ENCODE measurements around the gene IFNA7.
"Not testable (repeated sequence)": the region's sequence is repeated elsewhere in the genome, so short reads cannot be mapped to it uniquely, and the experiment has no call there.

Gene IFNA7

GRCh38 chr9:21202105-21202504, at the start of gene IFNA7:
IFNA7 (minus strand) TSS chr9:21202205; CDS start chr9:21202165, 40 bp downstream.
- not testable (repeated sequence) for H3K27ac ChIP-seq (ENCODE audit: low read length); H3K9ac ChIP-seq (ENCODE audit: low read length); H3K4me1 ChIP-seq (ENCODE audit: control insufficient read depth, low read depth, low read length); H3K36me3 ChIP-seq (ENCODE audit: control insufficient read depth, low read depth, low read length); H3K4me3 ChIP-seq (ENCODE audit: low read length); H3K9me3 ChIP-seq (ENCODE audit: control insufficient read depth, low read depth, low read length); H3K27me3 ChIP-seq (ENCODE audit: control insufficient read depth, insufficient read depth, low read length)

- Histone ChIP-seq H3K27ac (ENCODE audit: low read length) (no peak overlapping the region), H3K27me3 (ENCODE audit: control insufficient read depth, insufficient read depth, low read length) (no peaks in the 10 kb centered on the region), H3K4me1 (ENCODE audit: control insufficient read depth, low read depth, low read length) (peaks cover 7% of the 10 kb centered on the region), H3K9me3 (ENCODE audit: control insufficient read depth, low read depth, low read length) (no peaks in the 10 kb centered on the region), H3K4me3 (ENCODE audit: low read length) (no peak overlapping the region), H3K36me3 (ENCODE audit: control insufficient read depth, low read depth, low read length) (no peaks in the 10 kb centered on the region), H3K9ac (ENCODE audit: low read length) (no peak overlapping the region)
These were observed 49.6 kb upstream of the IFNA7 start for GRCh38 chr9:21251638-21252037.

- Histone ChIP-seq H3K4me3 (ENCODE audit: low read length) (no peak overlapping the region), H3K36me3 (ENCODE audit: control insufficient read depth, low read depth, low read length) (no peaks in the 10 kb centered on the region), H3K9ac (ENCODE audit: low read length) (no peak overlapping the region), H3K4me1 (ENCODE audit: control insufficient read depth, low read depth, low read length) (peaks cover 7% of the 10 kb centered on the region), H3K9me3 (ENCODE audit: control insufficient read depth, low read depth, low read length) (no peaks in the 10 kb centered on the region), H3K27ac (ENCODE audit: low read length) (no peak overlapping the region), H3K27me3 (ENCODE audit: control insufficient read depth, insufficient read depth, low read length) (no peaks in the 10 kb centered on the region)
These were observed 49.2 kb upstream of the IFNA7 start for GRCh38 chr9:21251190-21251589.

GRCh38 chr9:21244836-21245235, 42.8 kb upstream of the IFNA7 start:
- no peaks in the 10 kb centered on the region for H3K27me3 ChIP-seq (ENCODE audit: control insufficient read depth, insufficient read depth, low read length)
- no peaks in the 10 kb centered on the region for H3K4me1 ChIP-seq (ENCODE audit: control insufficient read depth, low read depth, low read length)
- no peak overlapping the region for H3K9ac ChIP-seq (ENCODE audit: low read length)

GRCh38 chr9:21239911-21240310, 37.9 kb upstream of the IFNA7 start, which contains the start of gene IFNA14:
IFNA14 (minus strand) TSS chr9:21240005; CDS start chr9:21239935, 70 bp downstream.
- no peaks in the 10 kb centered on the region for H3K4me1 ChIP-seq (ENCODE audit: control insufficient read depth, low read depth, low read length)
- H3K27me3 ChIP-seq (ENCODE audit: control insufficient read depth, insufficient read depth, low read length): no peaks in the 10 kb centered on the region
- no peak within 1 kb of the TSS for H3K4me3 ChIP-seq (ENCODE audit: low read length)
- no peak within 1 kb of the TSS for H3K9ac ChIP-seq (ENCODE audit: low read length)
- H3K9me3 ChIP-seq (ENCODE audit: control insufficient read depth, low read depth, low read length): no peaks in the 10 kb centered on the region
- H3K27ac ChIP-seq (ENCODE audit: low read length): no peak within 1 kb of the TSS
- H3K36me3 ChIP-seq (ENCODE audit: control insufficient read depth, low read depth, low read length): no peaks in the 10 kb centered on the region

More at GRCh38 chr9:21244836-21245235, 42.8 kb upstream of the IFNA7 start:
- no peak overlapping the region for H3K27ac ChIP-seq (ENCODE audit: low read length)
- H3K4me3 ChIP-seq (ENCODE audit: low read length): no peak overlapping the region
- no peaks in the 10 kb centered on the region for H3K36me3 ChIP-seq (ENCODE audit: control insufficient read depth, low read depth, low read length)
- H3K9me3 ChIP-seq (ENCODE audit: control insufficient read depth, low read depth, low read length): no peaks in the 10 kb centered on the region

- not testable (repeated sequence) for H3K4me1 ChIP-seq (ENCODE audit: control insufficient read depth, low read depth, low read length); H3K27ac ChIP-seq (ENCODE audit: low read length); H3K36me3 ChIP-seq (ENCODE audit: control insufficient read depth, low read depth, low read length); H3K27me3 ChIP-seq (ENCODE audit: control insufficient read depth, insufficient read depth, low read length); H3K9ac ChIP-seq (ENCODE audit: low read length); H3K9me3 ChIP-seq (ENCODE audit: control insufficient read depth, low read depth, low read length); H3K4me3 ChIP-seq (ENCODE audit: low read length)
These were observed 34.3 kb upstream of the IFNA7 start for GRCh38 chr9:21236360-21236714.

GRCh38 chr9:21235468-21236359, 33.7 kb upstream of the IFNA7 start:
- H3K36me3 ChIP-seq (ENCODE audit: control insufficient read depth, low read depth, low read length); H3K4me1 ChIP-seq (ENCODE audit: control insufficient read depth, low read depth, low read length); H3K9me3 ChIP-seq (ENCODE audit: control insufficient read depth, low read depth, low read length); H3K4me3 ChIP-seq (ENCODE audit: low read length); H3K9ac ChIP-seq (ENCODE audit: low read length); H3K27ac ChIP-seq (ENCODE audit: low read length); H3K27me3 ChIP-seq (ENCODE audit: control insufficient read depth, insufficient read depth, low read length): not testable (repeated sequence)

GRCh38 chr9:21234153-21234687, 32.2 kb upstream of the IFNA7 start:
- no peaks in the 10 kb centered on the region for H3K27me3 ChIP-seq (ENCODE audit: control insufficient read depth, insufficient read depth, low read length)
- H3K9ac ChIP-seq (ENCODE audit: low read length): no peak overlapping the region

GRCh38 chr9:21233258-21233657, 31.3 kb upstream of the IFNA7 start:
- no peaks in the 10 kb centered on the region for H3K27me3 ChIP-seq (ENCODE audit: control insufficient read depth, insufficient read depth, low read length)
- H3K4me1 ChIP-seq (ENCODE audit: control insufficient read depth, low read depth, low read length): no peaks in the 10 kb centered on the region
- H3K36me3 ChIP-seq (ENCODE audit: control insufficient read depth, low read depth, low read length): no peaks in the 10 kb centered on the region
- H3K9me3 ChIP-seq (ENCODE audit: control insufficient read depth, low read depth, low read length): no peaks in the 10 kb centered on the region
- no peak overlapping the region for H3K9ac ChIP-seq (ENCODE audit: low read length)
- H3K4me3 ChIP-seq (ENCODE audit: low read length): no peak overlapping the region
- no peak overlapping the region for H3K27ac ChIP-seq (ENCODE audit: low read length)

More at GRCh38 chr9:21234153-21234687, 32.2 kb upstream of the IFNA7 start:
- Histone ChIP-seq H3K36me3 (ENCODE audit: control insufficient read depth, low read depth, low read length) (no peaks in the 10 kb centered on the region), H3K4me1 (ENCODE audit: control insufficient read depth, low read depth, low read length) (no peaks in the 10 kb centered on the region), H3K4me3 (ENCODE audit: low read length) (no peak overlapping the region), H3K9me3 (ENCODE audit: control insufficient read depth, low read depth, low read length) (no peaks in the 10 kb centered on the region), H3K27ac (ENCODE audit: low read length) (no peak overlapping the region)

- no peak within 1 kb of the TSS for H3K27ac ChIP-seq (ENCODE audit: low read length)
- no peak within 1 kb of the TSS for H3K9ac ChIP-seq (ENCODE audit: low read length)
- no peaks in the 10 kb centered on the region for H3K9me3 ChIP-seq (ENCODE audit: control insufficient read depth, low read depth, low read length)
- H3K27me3 ChIP-seq (ENCODE audit: control insufficient read depth, insufficient read depth, low read length): no peaks in the 10 kb centered on the region
- no peak within 1 kb of the TSS for H3K4me3 ChIP-seq (ENCODE audit: low read length)
- H3K4me1 ChIP-seq (ENCODE audit: control insufficient read depth, low read depth, low read length): no peaks in the 10 kb centered on the region
- H3K36me3 ChIP-seq (ENCODE audit: control insufficient read depth, low read depth, low read length): no peaks in the 10 kb centered on the region
These were observed 26.1 kb upstream of the IFNA7 start, which contains the start of gene IFNA17 for GRCh38 chr9:21228122-21228521. IFNA17 (minus strand) TSS chr9:21228222; CDS start chr9:21228173, 49 bp downstream.

- not testable (repeated sequence) for H3K9me3 ChIP-seq (ENCODE audit: control insufficient read depth, low read depth, low read length); H3K36me3 ChIP-seq (ENCODE audit: control insufficient read depth, low read depth, low read length); H3K27me3 ChIP-seq (ENCODE audit: control insufficient read depth, insufficient read depth, low read length); H3K27ac ChIP-seq (ENCODE audit: low read length); H3K9ac ChIP-seq (ENCODE audit: low read length); H3K4me3 ChIP-seq (ENCODE audit: low read length); H3K4me1 ChIP-seq (ENCODE audit: control insufficient read depth, low read depth, low read length)
These were observed 15.2 kb upstream of the IFNA7 start, which contains the start of gene IFNA16 for GRCh38 chr9:21217211-21217610. IFNA16 (minus strand) TSS chr9:21217311; CDS start chr9:21217305, 6 bp downstream.
